Measurements from ENCODE around the gene DRC7. TPM values are rescaled to one million over a fixed set of nuclear protein-coding genes. Genes with fewer than 3 reads are reported as not detected.

The DRC7 gene
- total and polyA plus RNA-seq, 4 donors = 0.06 to 1.8 (median 0.08) TPM; not detected in 1

GRCh38 chr16:57727610-57728009 lies 33.0 kb downstream of the DRC7 start:
- Histone ChIP-seq H3K9ac (ENCODE audit: low read depth in 1 of 2, low read length in 2 of 2) (no peak overlapping the region), H3K36me3 (ENCODE audit: control insufficient read depth in 4 of 4, insufficient read depth in 3 of 4, low read depth in 1 of 4, low read length in 3 of 4) (no peaks in the 10 kb centered on the region), H3K4me3 (ENCODE audit: low read depth in 1 of 3, low read length in 3 of 3) (no peak overlapping the region), H3K9me3 (ENCODE audit: control insufficient read depth in 4 of 4, low read length in 3 of 4) (no peaks in the 10 kb centered on the region), H3K27me3 (ENCODE audit: control insufficient read depth in 4 of 4, insufficient read depth in 4 of 4, low read length in 3 of 4) (no peaks in the 10 kb centered on the region), H3K27ac (ENCODE audit: low read depth in 1 of 2, low read length in 2 of 2) (no peak overlapping the region), H3K4me1 (ENCODE audit: control insufficient read depth in 4 of 4, insufficient read depth in 4 of 4, low read length in 3 of 4) (no peaks in the 10 kb centered on the region)
- WGBS = 88% methylated on average over 4 of the region's 4 CpGs
- DNase-seq (ENCODE audit: low spot score) = no peak
- TF ChIP-seq, protein P1, sequence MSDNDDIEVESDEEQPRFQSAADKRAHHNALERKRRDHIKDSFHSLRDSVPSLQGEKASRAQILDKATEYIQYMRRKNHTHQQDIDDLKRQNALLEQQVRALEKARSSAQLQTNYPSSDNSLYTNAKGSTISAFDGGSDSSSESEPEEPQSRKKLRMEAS (IDR thresholded peaks at IDR 0.05) = no peak
- TF ChIP-seq ATF3 (IDR thresholded peaks at IDR 0.05) (no peak), ZBTB33 (IDR thresholded peaks at IDR 0.05) (no peak), FOXA2 (IDR thresholded peaks at IDR 0.05) (no peak), GABPA (IDR thresholded peaks at IDR 0.05 in 1 of 2, conservative IDR thresholded peaks at IDR 0.05 in 1 of 2) (no peak), TAF1 (conservative IDR thresholded peaks at IDR 0.05) (no peak), HNF4A (conservative IDR thresholded peaks at IDR 0.05) (no peak), YY1 (IDR thresholded peaks at IDR 0.05) (no peak)

DNA sequence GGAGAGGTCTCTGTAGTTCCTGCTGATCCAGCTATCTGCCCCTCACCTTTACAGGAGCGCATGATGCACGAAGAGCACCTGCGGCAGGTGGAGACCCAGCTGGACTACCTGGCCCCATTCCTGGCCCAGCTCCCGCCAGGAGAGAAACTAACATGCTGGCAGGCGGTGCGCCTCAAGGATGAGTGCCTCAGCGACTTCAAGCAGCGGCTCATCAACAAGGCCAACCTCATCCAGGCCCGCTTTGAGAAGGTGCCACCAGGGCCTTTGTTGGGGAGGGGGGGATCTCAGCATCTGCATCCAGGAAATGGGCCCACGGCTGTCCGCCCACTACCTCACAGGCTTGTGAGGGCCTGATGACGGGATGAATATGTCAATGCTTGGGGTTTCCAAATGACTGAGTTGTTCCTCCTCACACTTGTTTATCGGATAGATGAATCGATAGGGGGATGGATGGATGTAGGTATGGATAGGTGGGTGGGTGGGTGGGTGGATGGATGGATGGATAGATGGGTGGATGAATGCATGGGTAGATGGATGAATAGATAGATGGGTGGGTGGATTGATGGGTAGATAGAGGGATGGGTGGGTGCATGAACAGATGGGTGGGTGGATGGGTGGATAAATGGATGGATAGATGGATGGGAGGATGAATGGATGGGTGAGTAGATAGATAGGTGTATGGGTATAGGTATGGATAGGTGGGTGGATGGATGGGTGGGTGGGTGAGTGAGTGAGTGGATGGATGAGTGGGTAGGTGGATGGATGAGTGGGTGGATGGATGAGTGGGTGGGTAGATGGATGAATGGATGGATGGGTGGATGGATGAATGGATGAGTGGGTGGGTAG lies 34.0 kb downstream of the DRC7 start:
- H3K4me3 ChIP-seq (ENCODE audit: low read depth in 1 of 3, low read length in 3 of 3) = no peak overlapping the region
- no peaks in the 10 kb centered on the region for H3K9me3 ChIP-seq (ENCODE audit: control insufficient read depth in 4 of 4, low read length in 3 of 4)
- TF ChIP-seq REST (IDR thresholded peaks at IDR 0.05) (no peak), RAD21 (IDR thresholded peaks at IDR 0.05) (no peak), HNF4A (conservative IDR thresholded peaks at IDR 0.05) (no peak), HNF4G (IDR thresholded peaks at IDR 0.05) (no peak), SP1 (IDR thresholded peaks at IDR 0.05) (no peak), RXRA (IDR thresholded peaks at IDR 0.05) (no peak), FOXA2 (IDR thresholded peaks at IDR 0.05) (no peak), TAF1 (conservative IDR thresholded peaks at IDR 0.05) (no peak), ATF3 (IDR thresholded peaks at IDR 0.05) (no peak), CTCF (IDR thresholded peaks at IDR 0.05; ENCODE audit: low read depth, low read length, missing input control) (no peak)
- no peaks in the 10 kb centered on the region for H3K27me3 ChIP-seq (ENCODE audit: control insufficient read depth in 4 of 4, insufficient read depth in 4 of 4, low read length in 3 of 4)
- 96% methylated on average over 14 of the region's 14 CpGs for WGBS
- H3K9ac ChIP-seq (ENCODE audit: low read depth in 1 of 2, low read length in 2 of 2) = no peak overlapping the region
- H3K27ac ChIP-seq (ENCODE audit: low read depth in 1 of 2, low read length in 2 of 2) = no peak overlapping the region
- H3K4me1 ChIP-seq (ENCODE audit: control insufficient read depth in 4 of 4, insufficient read depth in 4 of 4, low read length in 3 of 4) = no peaks in the 10 kb centered on the region
- DNase-seq (ENCODE audit: low spot score) = no peak
- no peaks in the 10 kb centered on the region for H3K36me3 ChIP-seq (ENCODE audit: control insufficient read depth in 4 of 4, insufficient read depth in 3 of 4, low read depth in 1 of 4, low read length in 3 of 4)
